HG03159 (cell line): ENCODE measurements around the gene PKP4.

Source experiments
- ATAC-seq: cut with Tn5 transposase; IDR thresholded peaks from one replicate; pipeline ENCODE4 v1.9.1; 2021; ENCODE audit warnings: mild to moderate bottlenecking, moderate library complexity; ENCODE audit not compliant: unreplicated experiment

PKP4 gene

GRCh38 chr2:158530829-158531228 lies 74.1 kb downstream of the PKP4 start:
- ATAC-seq = no peak

GRCh38 chr2:158533009-158533408 lies 76.3 kb downstream of the PKP4 start:
- no peak for ATAC-seq

GRCh38 chr2:158539176-158540005 lies 82.6 kb downstream of the PKP4 start:
- no peak for ATAC-seq

GRCh38 chr2:158542577-158542976 lies 85.8 kb downstream of the PKP4 start:
- ATAC-seq = no peak

GRCh38 chr2:158543957-158544356 lies 87.2 kb downstream of the PKP4 start:
- no peak for ATAC-seq

GRCh38 chr2:158544998-158545397 lies 88.2 kb downstream of the PKP4 start:
- ATAC-seq = no peak

- peak; percentile 59 for ATAC-seq
These were observed 89.8 kb downstream of the PKP4 start for GRCh38 chr2:158546412-158547144.

GRCh38 chr2:158553257-158553656 lies 96.5 kb downstream of the PKP4 start:
- no peak for ATAC-seq

GRCh38 chr2:158554996-158555395 lies 98.2 kb downstream of the PKP4 start:
- ATAC-seq = no peak

- no peak for ATAC-seq
These were observed 99.4 kb downstream of the PKP4 start for GRCh38 chr2:158556124-158556523.

- ATAC-seq = no peak
These were observed 101.0 kb downstream of the PKP4 start for GRCh38 chr2:158557752-158558151.

GRCh38 chr2:158559252-158559651 lies 102.5 kb downstream of the PKP4 start:
- ATAC-seq = no peak

GRCh38 chr2:158560259-158560658 lies 103.5 kb downstream of the PKP4 start:
- no peak for ATAC-seq

- ATAC-seq = no peak
These were observed 104.3 kb downstream of the PKP4 start for GRCh38 chr2:158561054-158561453.

- no peak for ATAC-seq
These were observed 110.5 kb downstream of the PKP4 start for GRCh38 chr2:158567208-158567607.

- no peak for ATAC-seq
These were observed 112.5 kb downstream of the PKP4 start for GRCh38 chr2:158569284-158569683.

GRCh38 chr2:158570869-158571268 lies 114.1 kb downstream of the PKP4 start:
- no peak for ATAC-seq

GRCh38 chr2:158573739-158574138 lies 117.0 kb downstream of the PKP4 start:
- no peak for ATAC-seq

GRCh38 chr2:158575051-158575635 lies 118.4 kb downstream of the PKP4 start:
- ATAC-seq = no peak

GRCh38 chr2:158577141-158577540 lies 120.4 kb downstream of the PKP4 start:
- no peak for ATAC-seq

- ATAC-seq = peak; percentile 75
These were observed 122.1 kb downstream of the PKP4 start for GRCh38 chr2:158578703-158579330.
